ENCODE results near the gene ZNF385A. TPM values are rescaled to one million over a fixed set of nuclear protein-coding genes. Genes with fewer than 3 reads are reported as not detected.
A peak's percentile ranks its signal among the peaks of the same experiment; 100 is the strongest.

Gene ZNF385A
- total and polyA plus RNA-seq, 2 of the 13 experiments (the other 11 are each of a cell fraction or from before 2014, with no cell fraction given) = 0.44 to 0.67 TPM

DNA sequence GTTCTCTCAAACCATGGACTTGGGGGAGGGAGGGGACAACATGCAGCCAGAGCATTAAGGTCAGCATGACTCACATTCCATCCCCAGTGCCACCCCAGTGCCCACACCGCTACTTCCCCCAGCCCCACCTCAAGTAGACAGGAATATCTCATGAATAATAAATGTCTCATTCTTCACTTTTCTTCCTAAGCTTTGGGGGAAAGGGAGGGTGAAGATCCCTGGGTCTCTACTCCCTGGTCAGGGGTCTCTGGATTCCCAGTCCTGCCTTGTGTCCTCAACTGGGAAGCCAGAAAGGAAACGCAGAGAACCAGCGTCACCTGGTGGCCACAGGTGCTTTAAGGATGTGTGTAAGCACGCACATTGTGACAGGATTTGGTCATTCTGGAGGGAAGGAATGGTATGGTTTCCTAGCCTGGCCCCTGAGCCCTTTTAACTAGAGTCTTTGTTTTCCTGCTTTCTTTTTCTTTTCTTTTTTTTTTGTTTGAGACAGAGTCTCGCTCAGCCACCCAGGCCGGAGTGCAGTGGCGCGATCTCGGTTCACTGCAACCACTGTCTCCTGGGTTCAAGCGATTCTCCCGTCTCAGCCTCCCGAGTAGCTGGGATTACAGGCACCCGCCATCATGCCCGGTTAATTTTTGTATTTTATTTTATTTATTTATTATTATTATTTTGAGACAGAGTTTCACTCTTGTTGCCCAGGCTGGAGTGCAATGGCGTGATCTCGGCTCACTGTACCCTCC, 23.6 kb downstream of the ZNF385A start (continued):
- TF ChIP-seq ATM (IDR thresholded peaks at IDR 0.05; ENCODE audit: borderline replicate concordance) (no peak), MTA3 (CRISPR knock-in tag; IDR thresholded peaks at IDR 0.05) (no peak), SRY (CRISPR knock-in tag; IDR thresholded peaks at IDR 0.05) (no peak), ASH2L (IDR thresholded peaks at IDR 0.05; ENCODE audit: insufficient read length, low read depth, low read length) (no peak), CSRNP1 (CRISPR knock-in tag; IDR thresholded peaks at IDR 0.05) (no peak), ZKSCAN1 (IDR thresholded peaks at IDR 0.05; ENCODE audit: low read length) (peak; percentile 52; the same call in 1 of the 2 replicates), TOE1 (CRISPR knock-in tag; IDR thresholded peaks at IDR 0.05) (no peak), ZNF343 (CRISPR knock-in tag; IDR thresholded peaks at IDR 0.05) (no peak), ZNF629 (CRISPR knock-in tag; conservative IDR thresholded peaks at IDR 0.05) (no peak), ZNF619 (CRISPR knock-in tag; IDR thresholded peaks at IDR 0.05) (no peak), ZNF10 (CRISPR knock-in tag; IDR thresholded peaks at IDR 0.05; ENCODE audit: borderline replicate concordance, low read depth) (no peak), ZNF121 (CRISPR knock-in tag; IDR thresholded peaks at IDR 0.05) (0 out of 2 replicates have a peak, but pooled peaks have one; percentile 20), ZNF253 (CRISPR knock-in tag; IDR thresholded peaks at IDR 0.05; ENCODE audit: borderline replicate concordance) (no peak), ZNF709 (CRISPR knock-in tag; IDR thresholded peaks at IDR 0.05) (no peak), SRF (IDR thresholded peaks at IDR 0.05; ENCODE audit: low read depth, low read length) (no peak), PLRG1 (conservative IDR thresholded peaks at IDR 0.05) (no peak), SUZ12 (IDR thresholded peaks at IDR 0.05; ENCODE audit: low read depth, low read length) (no peak), MAF1 (CRISPR knock-in tag; IDR thresholded peaks at IDR 0.05; ENCODE audit: borderline replicate concordance) (no peak), XBP1 (CRISPR knock-in tag; IDR thresholded peaks at IDR 0.05) (no peak), ZBTB8A (CRISPR knock-in tag; IDR thresholded peaks at IDR 0.05; ENCODE audit: borderline replicate concordance, low read depth) (no peak), KMT2B (CRISPR knock-in tag; IDR thresholded peaks at IDR 0.05) (no peak), PITX1 (CRISPR knock-in tag; IDR thresholded peaks at IDR 0.05) (no peak), ZNF761 (CRISPR knock-in tag; conservative IDR thresholded peaks at IDR 0.05) (no peak), ZNF33B (CRISPR knock-in tag; IDR thresholded peaks at IDR 0.05) (peak; percentile 52; the same call in 1 of the 2 replicates), ZC3H4 (CRISPR knock-in tag; IDR thresholded peaks at IDR 0.05; ENCODE audit: borderline replicate concordance) (no peak), ZSCAN21 (CRISPR knock-in tag; IDR thresholded peaks at IDR 0.05; ENCODE audit: borderline replicate concordance) (no peak; the same call in 1 of the 2 replicates), ATF7-NPFF (CRISPR knock-in tag; IDR thresholded peaks at IDR 0.05; ENCODE audit: low read depth) (no peak), REPIN1 (CRISPR knock-in tag; IDR thresholded peaks at IDR 0.05; ENCODE audit: borderline replicate concordance, low read depth) (peak; percentile 52; the same call in 1 of the 2 replicates)
- TF ChIP-seq, protein P1, sequence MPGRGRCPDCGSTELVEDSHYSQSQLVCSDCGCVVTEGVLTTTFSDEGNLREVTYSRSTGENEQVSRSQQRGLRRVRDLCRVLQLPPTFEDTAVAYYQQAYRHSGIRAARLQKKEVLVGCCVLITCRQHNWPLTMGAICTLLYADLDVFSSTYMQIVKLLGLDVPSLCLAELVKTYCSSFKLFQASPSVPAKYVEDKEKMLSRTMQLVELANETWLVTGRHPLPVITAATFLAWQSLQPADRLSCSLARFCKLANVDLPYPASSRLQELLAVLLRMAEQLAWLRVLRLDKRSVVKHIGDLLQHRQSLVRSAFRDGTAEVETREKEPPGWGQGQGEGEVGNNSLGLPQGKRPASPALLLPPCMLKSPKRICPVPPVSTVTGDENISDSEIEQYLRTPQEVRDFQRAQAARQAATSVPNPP (CRISPR knock-in tag; IDR thresholded peaks at IDR 0.05) = no peak

Measured in HepG2 (cell line).